ENCODE data around the gene TBC1D9. TPM values are rescaled to one million over a fixed set of nuclear protein-coding genes. Genes with fewer than 3 reads are reported as not detected.

Gene TBC1D9
- total RNA-seq, 2 experiments from 2014 or later = 0.20 to 0.33 TPM

DNA sequence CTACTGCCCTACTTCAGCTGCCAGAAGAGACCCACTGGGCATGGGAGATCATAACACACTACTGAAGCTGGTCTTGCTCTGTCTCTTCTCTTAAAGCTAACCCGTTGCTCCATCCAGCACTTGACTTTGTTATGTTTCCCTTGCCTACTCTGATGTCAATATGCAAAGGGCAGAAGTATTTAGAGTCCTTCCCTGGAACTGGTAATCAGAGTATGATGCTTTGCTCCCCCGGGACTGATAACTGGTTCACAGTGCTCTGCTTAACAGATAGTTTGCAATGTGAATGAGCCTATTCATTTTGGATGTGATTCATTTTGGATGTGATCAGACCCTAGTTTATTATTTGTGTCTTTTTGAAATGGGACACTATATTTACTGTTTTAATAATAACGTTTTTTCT, 175.1 kb downstream of the TBC1D9 start:
- POLR2A ChIA-PET = no interaction called here
- Mint-ChIP-seq H3K4me1 (ENCODE audit: low read depth) (no peaks in the 10 kb centered on the region), H3K36me3 (ENCODE audit: low read depth) (no peaks in the 10 kb centered on the region), H3K27me3 (peaks cover 46% of the 10 kb centered on the region), H3K4me3 (no peak overlapping the region), H3K27ac (no peak overlapping the region), H3K9me3 (no peaks in the 10 kb centered on the region)
- DNase-seq (no peak), ATAC-seq (ENCODE audit: poor library complexity) (no peak)
- Histone ChIP-seq H3K36me3 (ENCODE audit: insufficient read depth, low read length) (no peaks in the 10 kb centered on the region), H3K9me3 (ENCODE audit: control insufficient read depth in 1 of 2, insufficient read depth in 1 of 2, low read length in 2 of 2) (no peaks in the 10 kb centered on the region), H3K4me1 (ENCODE audit: insufficient read depth, low read length) (no peaks in the 10 kb centered on the region), H3K27ac (ENCODE audit: low read depth in 1 of 2, low read length in 2 of 2) (no peak overlapping the region), H3K4me3 (ENCODE audit: low read length) (no peak overlapping the region), H3K27me3 (ENCODE audit: control insufficient read depth in 1 of 2, insufficient read depth in 2 of 2, low read length in 2 of 2) (peaks cover 18 to 29% of the 10 kb centered on the region in 2 experiments)
- intact Hi-C loops (cut with DNase I, micrococcal nuclease) = no loop called here
- CTCF ChIA-PET = no interaction called here
- TF ChIP-seq, protein P1, sequence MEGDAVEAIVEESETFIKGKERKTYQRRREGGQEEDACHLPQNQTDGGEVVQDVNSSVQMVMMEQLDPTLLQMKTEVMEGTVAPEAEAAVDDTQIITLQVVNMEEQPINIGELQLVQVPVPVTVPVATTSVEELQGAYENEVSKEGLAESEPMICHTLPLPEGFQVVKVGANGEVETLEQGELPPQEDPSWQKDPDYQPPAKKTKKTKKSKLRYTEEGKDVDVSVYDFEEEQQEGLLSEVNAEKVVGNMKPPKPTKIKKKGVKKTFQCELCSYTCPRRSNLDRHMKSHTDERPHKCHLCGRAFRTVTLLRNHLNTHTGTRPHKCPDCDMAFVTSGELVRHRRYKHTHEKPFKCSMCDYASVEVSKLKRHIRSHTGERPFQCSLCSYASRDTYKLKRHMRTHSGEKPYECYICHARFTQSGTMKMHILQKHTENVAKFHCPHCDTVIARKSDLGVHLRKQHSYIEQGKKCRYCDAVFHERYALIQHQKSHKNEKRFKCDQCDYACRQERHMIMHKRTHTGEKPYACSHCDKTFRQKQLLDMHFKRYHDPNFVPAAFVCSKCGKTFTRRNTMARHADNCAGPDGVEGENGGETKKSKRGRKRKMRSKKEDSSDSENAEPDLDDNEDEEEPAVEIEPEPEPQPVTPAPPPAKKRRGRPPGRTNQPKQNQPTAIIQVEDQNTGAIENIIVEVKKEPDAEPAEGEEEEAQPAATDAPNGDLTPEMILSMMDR (IDR thresholded peaks at IDR 0.05) = no peak

DNA sequence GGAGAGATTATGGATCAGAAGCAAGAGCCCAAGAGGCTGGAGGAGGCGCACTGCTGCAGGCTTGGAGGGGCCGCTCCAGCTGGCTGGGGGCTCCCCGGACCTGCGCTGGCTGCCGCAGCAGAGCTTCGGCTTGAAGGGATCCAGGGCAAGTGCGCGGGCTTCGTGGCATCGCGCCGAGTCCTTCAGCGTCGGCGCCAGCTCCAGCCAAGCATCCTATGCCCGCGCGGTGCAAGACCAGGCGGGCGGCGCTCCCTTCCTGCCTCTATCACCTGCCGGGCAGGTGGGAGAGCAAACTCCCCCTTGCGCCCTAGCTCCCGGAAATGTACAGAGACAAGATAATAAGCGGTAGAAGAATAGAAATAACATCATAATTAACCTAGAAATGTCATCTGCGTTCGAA, 176.9 kb downstream of the TBC1D9 start:
- Mint-ChIP-seq H3K4me1 (ENCODE audit: low read depth) (no peaks in the 10 kb centered on the region), H3K36me3 (ENCODE audit: low read depth) (no peaks in the 10 kb centered on the region), H3K27ac (no peak overlapping the region), H3K27me3 (peaks cover 60% of the 10 kb centered on the region), H3K4me3 (no peak overlapping the region), H3K9me3 (no peaks in the 10 kb centered on the region)
- DNase-seq (no peak), ATAC-seq (ENCODE audit: poor library complexity) (no peak)
- H3K27ac ChIP-seq (ENCODE audit: low read depth in 1 of 2, low read length in 2 of 2) = no peak overlapping the region
- CTCF ChIA-PET = no interaction called here
- POLR2A ChIA-PET = no interaction called here
- H3K27me3 ChIP-seq (ENCODE audit: control insufficient read depth in 1 of 2, insufficient read depth in 2 of 2, low read length in 2 of 2) = peaks cover 23 to 29% of the 10 kb centered on the region in 2 experiments
- H3K4me1 ChIP-seq (ENCODE audit: insufficient read depth, low read length) = no peaks in the 10 kb centered on the region
- intact Hi-C loops (cut with DNase I, micrococcal nuclease) = no loop called here
- H3K36me3 ChIP-seq (ENCODE audit: insufficient read depth, low read length) = no peaks in the 10 kb centered on the region
- no peaks in the 10 kb centered on the region for H3K9me3 ChIP-seq (ENCODE audit: control insufficient read depth in 1 of 2, insufficient read depth in 1 of 2, low read length in 2 of 2)
- TF ChIP-seq, protein P1 (IDR thresholded peaks at IDR 0.05) = no peak
- no peak overlapping the region for H3K4me3 ChIP-seq (ENCODE audit: low read length)

DNA sequence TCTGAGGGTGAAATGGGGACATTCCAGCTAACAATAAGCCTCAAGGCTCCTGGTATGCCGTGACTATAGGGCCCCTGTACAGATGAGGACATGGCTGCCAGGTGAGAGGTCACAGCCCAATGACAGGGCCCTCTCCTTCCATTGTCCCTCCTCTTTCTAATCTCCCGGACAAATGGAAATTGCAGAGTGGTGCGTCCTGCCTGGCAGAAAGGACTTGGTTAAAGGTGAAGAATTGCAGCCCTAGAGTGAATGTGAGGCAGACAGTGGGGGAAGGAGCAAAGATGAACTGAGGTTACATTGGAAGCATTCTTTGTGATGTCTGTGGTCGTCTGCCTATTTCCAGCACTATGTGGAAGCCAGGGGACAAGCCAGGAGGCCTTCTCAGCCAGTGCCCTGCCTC, 180.7 kb downstream of the TBC1D9 start:
- ATAC-seq (ENCODE audit: poor library complexity) (no peak), DNase-seq (no peak)
- Mint-ChIP-seq H3K4me1 (ENCODE audit: low read depth) (no peaks in the 10 kb centered on the region), H3K27ac (no peak overlapping the region), H3K27me3 (peaks cover 85% of the 10 kb centered on the region), H3K36me3 (ENCODE audit: low read depth) (no peaks in the 10 kb centered on the region), H3K4me3 (no peak overlapping the region), H3K9me3 (peaks cover 3% of the 10 kb centered on the region)
- TF ChIP-seq, protein P1 (IDR thresholded peaks at IDR 0.05) = no peak
- H3K27me3 ChIP-seq (ENCODE audit: control insufficient read depth in 1 of 2, insufficient read depth in 2 of 2, low read length in 2 of 2) = peaks cover 37 to 47% of the 10 kb centered on the region in 2 experiments
- ChIA-PET POLR2A (no interaction called here), CTCF (interaction anchor here (0.5 kb wide), 1 partner anchor 289 kb away, joined by 3 read pairs; no protein-coding TSS in a partner anchor)
- no peaks in the 10 kb centered on the region for H3K36me3 ChIP-seq (ENCODE audit: insufficient read depth, low read length)
- intact Hi-C loops (cut with DNase I, micrococcal nuclease) = no loop called here
- no peaks in the 10 kb centered on the region for H3K4me1 ChIP-seq (ENCODE audit: insufficient read depth, low read length)
- no peak overlapping the region for H3K27ac ChIP-seq (ENCODE audit: low read depth in 1 of 2, low read length in 2 of 2)
- no peak overlapping the region for H3K4me3 ChIP-seq (ENCODE audit: low read length)
- no peaks in the 10 kb centered on the region for H3K9me3 ChIP-seq (ENCODE audit: control insufficient read depth in 1 of 2, insufficient read depth in 1 of 2, low read length in 2 of 2)

All from CD4-positive, alpha-beta T cell (primary cell).